Transverse colon (tissue), 4 donors: ENCODE results near the gene SNX25.

Experiments used
- EP300 ChIP-seq: sonication (generic); formaldehyde crosslinking; IDR thresholded peaks from one replicate; pipeline ENCODE4 v1.6.1; 2017; ENCODE audit warnings: antibody characterized with exemption, low read depth
- POLR2A ChIP-seq: fragments of 450-650 bp; IDR thresholded peaks from one replicate; pipeline ENCODE4 v1.6.1; 2016; ENCODE audit warnings: antibody characterized with exemption, mild to moderate bottlenecking, moderate library complexity
- POLR2AphosphoS5 ChIP-seq, 3 donors: sonication (generic); formaldehyde crosslinking; IDR thresholded peaks; one replicate each; pipeline ENCODE4 v1.6.1; 2016; ENCODE audit warnings: antibody characterized with exemption in 3 of 3
- TF ChIP-seq, protein P1 (sequence below), 5 experiments: fragments of 200-600 bp in 3 of 5; fragments of 450-650 bp in 2 of 5; sonication (generic) in 3 of 5; IDR thresholded peaks; 1 replicate in 2 of 5; 2 replicates in 3 of 5; pipeline ENCODE4 v1.5.1; 2016 to 2017; ENCODE audit warnings: antibody characterized with exemption in 5 of 5, inconsistent platforms in 3 of 5, mild to moderate bottlenecking in 2 of 5, moderate library complexity in 1 of 5

DNA sequence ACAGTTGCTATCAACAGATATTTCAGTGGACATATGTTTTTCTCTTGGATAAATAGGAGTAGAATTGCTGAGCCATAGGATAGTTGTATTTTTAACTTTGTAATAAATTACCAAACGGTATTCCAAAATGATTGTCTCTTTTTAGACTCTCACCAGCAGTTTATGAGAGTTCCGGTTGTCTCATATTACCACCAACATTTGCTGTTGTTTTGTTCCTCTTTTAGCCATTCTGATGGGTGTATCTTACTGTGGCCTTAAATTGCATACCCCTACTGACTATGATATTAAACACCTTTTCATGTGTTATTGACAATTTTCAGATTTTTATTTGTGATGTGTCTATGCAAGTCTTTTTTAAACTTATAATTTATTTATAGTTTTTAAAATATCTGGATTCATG lies 39.7 kb downstream of the SNX25 start:
- TF ChIP-seq, protein P1, sequence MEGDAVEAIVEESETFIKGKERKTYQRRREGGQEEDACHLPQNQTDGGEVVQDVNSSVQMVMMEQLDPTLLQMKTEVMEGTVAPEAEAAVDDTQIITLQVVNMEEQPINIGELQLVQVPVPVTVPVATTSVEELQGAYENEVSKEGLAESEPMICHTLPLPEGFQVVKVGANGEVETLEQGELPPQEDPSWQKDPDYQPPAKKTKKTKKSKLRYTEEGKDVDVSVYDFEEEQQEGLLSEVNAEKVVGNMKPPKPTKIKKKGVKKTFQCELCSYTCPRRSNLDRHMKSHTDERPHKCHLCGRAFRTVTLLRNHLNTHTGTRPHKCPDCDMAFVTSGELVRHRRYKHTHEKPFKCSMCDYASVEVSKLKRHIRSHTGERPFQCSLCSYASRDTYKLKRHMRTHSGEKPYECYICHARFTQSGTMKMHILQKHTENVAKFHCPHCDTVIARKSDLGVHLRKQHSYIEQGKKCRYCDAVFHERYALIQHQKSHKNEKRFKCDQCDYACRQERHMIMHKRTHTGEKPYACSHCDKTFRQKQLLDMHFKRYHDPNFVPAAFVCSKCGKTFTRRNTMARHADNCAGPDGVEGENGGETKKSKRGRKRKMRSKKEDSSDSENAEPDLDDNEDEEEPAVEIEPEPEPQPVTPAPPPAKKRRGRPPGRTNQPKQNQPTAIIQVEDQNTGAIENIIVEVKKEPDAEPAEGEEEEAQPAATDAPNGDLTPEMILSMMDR (IDR thresholded peaks at IDR 0.05): no peak
- TF ChIP-seq POLR2AphosphoS5 (IDR thresholded peaks at IDR 0.05) (no peak), EP300 (no peak), POLR2A (no peak)
